PFSK-1 (cell line): ENCODE results near the gene TMEM255B.

Experiments
- FOXP2 ChIP-seq: optimal IDR thresholded peaks from 2 replicates; pipeline ENCODE3; 2011; ENCODE audit warnings: borderline replicate concordance, control low read depth, inconsistent platforms; ENCODE audit not compliant: insufficient read depth; ENCODE audit errors: extremely low read length, extremely low read depth
- POLR2AphosphoS5 ChIP-seq: IDR thresholded peaks from 2 replicates; pipeline ENCODE4 v1.6.1; 2012; ENCODE audit warnings: low read depth, mild to moderate bottlenecking, control low read depth, low read length, moderate library complexity
- SIN3A ChIP-seq: IDR thresholded peaks from 2 replicates; pipeline ENCODE4 v1.6.1; 2012; ENCODE audit warnings: mild to moderate bottlenecking, low read length, moderate library complexity, borderline replicate concordance; ENCODE audit not compliant: insufficient read depth
- TAF1 ChIP-seq: IDR thresholded peaks from 2 replicates; pipeline ENCODE4 v1.6.1; 2012; ENCODE audit warnings: low read length, control low read depth, borderline replicate concordance; ENCODE audit not compliant: insufficient read depth
- TF ChIP-seq, protein P1 (sequence below), 2 experiments: IDR thresholded peaks; 2 replicates each; pipeline versions ENCODE4 v1.6.1 to v1.8.0; 2011 to 2012; ENCODE audit warnings: low read depth in 2 of 2, low read length in 2 of 2, control low read depth in 1 of 2, inconsistent platforms in 1 of 2, mild to moderate bottlenecking in 1 of 2, moderate library complexity in 1 of 2; ENCODE audit not compliant: insufficient read depth in 1 of 2

Gene TMEM255B

DNA sequence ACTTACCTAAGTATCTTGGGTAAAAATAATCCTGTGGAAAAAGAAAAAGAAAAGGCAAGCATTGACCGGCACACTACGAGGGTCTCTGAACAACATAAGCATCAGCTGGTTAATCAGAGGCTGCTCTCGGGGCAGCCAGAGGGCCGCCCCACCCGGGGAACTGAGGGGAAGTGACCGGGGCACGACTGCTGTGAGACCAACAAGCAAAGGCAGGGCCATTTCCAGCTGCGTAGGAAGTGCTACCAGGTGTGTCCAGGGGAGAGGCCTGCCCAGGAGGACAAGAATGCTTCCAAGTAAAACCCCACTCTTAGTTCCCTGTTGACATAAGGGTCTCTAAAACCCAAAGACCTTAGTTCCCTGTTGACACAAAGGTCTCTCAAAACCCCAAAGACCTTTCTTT is 89.0 kb downstream of the TMEM255B start:
- TF ChIP-seq FOXP2: no peak
- TF ChIP-seq, protein P1, sequence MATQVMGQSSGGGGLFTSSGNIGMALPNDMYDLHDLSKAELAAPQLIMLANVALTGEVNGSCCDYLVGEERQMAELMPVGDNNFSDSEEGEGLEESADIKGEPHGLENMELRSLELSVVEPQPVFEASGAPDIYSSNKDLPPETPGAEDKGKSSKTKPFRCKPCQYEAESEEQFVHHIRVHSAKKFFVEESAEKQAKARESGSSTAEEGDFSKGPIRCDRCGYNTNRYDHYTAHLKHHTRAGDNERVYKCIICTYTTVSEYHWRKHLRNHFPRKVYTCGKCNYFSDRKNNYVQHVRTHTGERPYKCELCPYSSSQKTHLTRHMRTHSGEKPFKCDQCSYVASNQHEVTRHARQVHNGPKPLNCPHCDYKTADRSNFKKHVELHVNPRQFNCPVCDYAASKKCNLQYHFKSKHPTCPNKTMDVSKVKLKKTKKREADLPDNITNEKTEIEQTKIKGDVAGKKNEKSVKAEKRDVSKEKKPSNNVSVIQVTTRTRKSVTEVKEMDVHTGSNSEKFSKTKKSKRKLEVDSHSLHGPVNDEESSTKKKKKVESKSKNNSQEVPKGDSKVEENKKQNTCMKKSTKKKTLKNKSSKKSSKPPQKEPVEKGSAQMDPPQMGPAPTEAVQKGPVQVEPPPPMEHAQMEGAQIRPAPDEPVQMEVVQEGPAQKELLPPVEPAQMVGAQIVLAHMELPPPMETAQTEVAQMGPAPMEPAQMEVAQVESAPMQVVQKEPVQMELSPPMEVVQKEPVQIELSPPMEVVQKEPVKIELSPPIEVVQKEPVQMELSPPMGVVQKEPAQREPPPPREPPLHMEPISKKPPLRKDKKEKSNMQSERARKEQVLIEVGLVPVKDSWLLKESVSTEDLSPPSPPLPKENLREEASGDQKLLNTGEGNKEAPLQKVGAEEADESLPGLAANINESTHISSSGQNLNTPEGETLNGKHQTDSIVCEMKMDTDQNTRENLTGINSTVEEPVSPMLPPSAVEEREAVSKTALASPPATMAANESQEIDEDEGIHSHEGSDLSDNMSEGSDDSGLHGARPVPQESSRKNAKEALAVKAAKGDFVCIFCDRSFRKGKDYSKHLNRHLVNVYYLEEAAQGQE (IDR thresholded peaks at IDR 0.05; ENCODE audit: insufficient read depth in 1 of 2, low read depth in 2 of 2, low read length in 2 of 2): no peak
- TF ChIP-seq SIN3A: no peak
- no peak for TF ChIP-seq POLR2AphosphoS5
- TF ChIP-seq TAF1: no peak

DNA sequence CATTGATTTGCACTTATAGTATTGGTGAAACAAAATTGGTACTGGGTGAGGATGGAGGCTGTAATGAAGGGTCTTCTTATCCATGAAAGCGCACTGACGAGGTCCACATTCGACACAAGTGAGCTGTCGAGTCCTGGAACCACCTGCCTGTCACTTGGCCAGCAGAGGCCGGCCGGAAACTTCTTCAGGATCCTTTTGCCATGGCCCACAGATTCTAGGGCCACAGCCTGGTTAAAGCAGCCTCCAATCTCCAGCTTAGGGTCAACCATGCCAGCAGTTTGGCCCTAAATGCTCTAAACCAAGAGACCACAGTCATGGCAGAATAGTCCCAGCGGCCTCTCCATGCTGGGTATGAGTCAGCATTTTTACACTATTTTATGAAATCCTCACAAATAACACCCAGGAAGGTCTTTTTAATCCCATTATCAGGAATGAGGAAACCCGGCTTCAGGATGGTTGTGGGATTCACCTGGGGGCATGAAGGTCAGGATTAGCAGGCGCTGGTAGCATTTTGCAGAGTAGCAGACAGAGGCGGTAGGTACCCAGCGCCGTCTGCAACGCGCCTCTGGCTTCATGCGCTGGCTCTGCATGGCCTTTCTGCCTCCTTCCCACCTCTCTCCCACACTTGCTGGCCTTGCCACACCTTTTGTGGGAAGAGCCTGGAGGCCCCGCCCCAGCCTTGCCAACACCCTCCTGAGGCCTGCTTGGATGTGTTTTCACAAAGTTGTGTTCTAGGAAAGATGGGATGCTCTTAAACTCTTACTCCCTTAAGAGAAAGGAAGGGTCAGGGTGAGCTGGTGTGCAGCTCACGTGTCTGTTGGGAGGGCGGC is 89.6 kb downstream of the TMEM255B start:
- TF ChIP-seq FOXP2: no peak
- no peak for TF ChIP-seq TAF1
- no peak for TF ChIP-seq SIN3A
- no peak for TF ChIP-seq POLR2AphosphoS5
- TF ChIP-seq, protein P1 (IDR thresholded peaks at IDR 0.05; ENCODE audit: insufficient read depth in 1 of 2, low read depth in 2 of 2, low read length in 2 of 2): no peak

DNA sequence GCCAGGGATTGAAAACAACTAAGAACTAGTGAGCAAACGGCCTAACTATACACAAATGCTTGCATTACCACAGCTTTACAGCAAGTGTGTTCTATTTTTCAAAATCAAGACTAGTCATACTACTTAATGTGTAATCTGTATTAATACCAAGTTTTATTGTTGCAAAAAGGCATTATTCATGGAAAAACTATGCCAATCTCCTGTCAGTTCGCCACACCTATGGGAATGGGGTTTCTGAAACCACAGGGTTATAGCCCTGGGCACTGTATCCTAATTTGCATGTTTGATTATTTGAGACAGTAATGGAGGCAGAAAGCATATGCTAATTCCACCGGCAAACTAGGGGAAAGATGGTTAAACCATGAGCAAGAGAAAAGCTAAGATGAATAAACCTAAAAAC is 90.5 kb downstream of the TMEM255B start:
- no peak for TF ChIP-seq POLR2AphosphoS5
- TF ChIP-seq, protein P1 (IDR thresholded peaks at IDR 0.05; ENCODE audit: insufficient read depth in 1 of 2, low read depth in 2 of 2, low read length in 2 of 2): no peak
- TF ChIP-seq TAF1: no peak
- no peak for TF ChIP-seq FOXP2
- TF ChIP-seq SIN3A: no peak

DNA sequence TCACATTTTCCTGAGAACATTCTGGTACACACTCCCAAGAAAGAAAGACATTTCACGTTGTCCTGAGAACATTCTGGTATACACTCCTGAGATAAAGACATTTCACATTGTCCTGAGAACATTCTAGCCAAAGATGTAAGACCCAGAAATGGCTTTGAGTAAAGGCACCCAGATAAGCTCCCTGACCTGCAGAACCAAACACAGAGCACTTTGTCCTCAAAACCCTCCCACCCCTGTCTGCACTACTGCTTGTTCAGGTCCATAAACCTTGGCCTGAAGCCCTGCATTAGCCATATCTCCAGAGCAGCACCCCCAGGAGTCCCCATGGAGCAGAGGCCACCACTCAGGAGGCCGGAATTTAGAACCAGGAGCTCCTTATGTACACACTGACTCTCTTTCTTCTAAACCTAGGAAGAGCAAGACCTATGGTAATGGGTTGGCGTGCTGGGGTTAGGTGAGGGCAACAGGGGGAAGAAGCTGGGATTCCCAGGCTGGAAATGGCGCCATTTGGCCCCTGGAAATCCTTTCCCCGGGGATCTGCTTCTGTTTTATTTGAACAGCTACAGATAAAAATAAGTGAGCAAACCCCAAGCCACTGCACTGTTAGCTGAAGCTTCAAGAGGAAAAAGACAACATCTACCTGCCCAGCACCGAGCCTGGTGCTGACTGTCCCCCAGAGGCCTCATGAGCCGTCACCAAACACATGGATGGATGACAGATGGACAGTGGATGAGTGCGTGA is 91.1 kb downstream of the TMEM255B start:
- TF ChIP-seq FOXP2 (no peak), SIN3A (no peak), POLR2AphosphoS5 (no peak), TAF1 (no peak)
- TF ChIP-seq, protein P1 (IDR thresholded peaks at IDR 0.05; ENCODE audit: insufficient read depth in 1 of 2, low read depth in 2 of 2, low read length in 2 of 2): no peak
